NB4 (cell line): ENCODE results near the gene IRX2.

Experiments used
- CTCF ChIP-seq: IDR thresholded peaks from one replicate; pipeline ENCODE4 v1.5.1; 2012; ENCODE audit warnings: low read depth, low read length
- POLR2A ChIP-seq: IDR thresholded peaks from 2 replicates; pipeline ENCODE4 v1.6.1; 2011; ENCODE audit warnings: mild to moderate bottlenecking; ENCODE audit not compliant: insufficient read length; ENCODE audit errors: extremely low read depth

- TF ChIP-seq CTCF (no peak), POLR2A (no peak)
Measured at GRCh38 chr5:2740876-2741555, 10.5 kb downstream of the IRX2 start.
